HepG2 (cell line): ENCODE results near the gene PGC. TPM values are rescaled to one million over a fixed set of nuclear protein-coding genes. Genes with fewer than 3 reads are reported as not detected.

ENCODE experiments used
- ATAC-seq: fragments of 200-7000 bp; cut with Tn5 transposase; 3 replicates; pipeline ENCODE4 v1.9.1; 2020; ENCODE audit warnings: mild to moderate bottlenecking, moderate library complexity
- BruUV-seq: library from RNA; stranded (reverse); fragments of 400-500 nt; replicated peaks from 2 replicates; lab custom pipeline; 2021; lab: Mats Ljungman, UMichigan
- CTCF ChIA-PET: fragments of 300-600 bp; formaldehyde crosslinking; extraction: SDS; loops from one replicate; lab custom pipeline; 2021; ENCODE audit warnings: low total read pairs, inconsistent platforms, low intra/inter-chr PET ratio; lab: Yijun Ruan, JAX
- POLR2A ChIA-PET: fragments of 350-600 bp; sonication (Branson Sonifier 250); formaldehyde crosslinking; loops from one replicate; lab custom pipeline; 2020; ENCODE audit warnings: antibody characterized with exemption, inconsistent platforms; lab: Yijun Ruan, JAX
- DNase-seq: peaks from one replicate; pipeline ENCODE4 v3.0.0-alpha.2; 2015; ENCODE audit warnings: low spot score
- FAIRE-seq: peaks from 3 replicates; lab custom pipeline; 2011; peaks lifted over from hg19 to GRCh38; lab: Jason Lieb, UNC
- H2AFZ ChIP-seq: one replicate; pipeline ENCODE4 v1.6.1; 2011; ENCODE audit warnings: low read length, inconsistent platforms
- H3K27ac ChIP-seq: fragments of 300-600 bp; 3 replicates; pipeline ENCODE4 v1.8.0; 2011; ENCODE audit warnings: mixed run types, mild to moderate bottlenecking, mixed read lengths, low read length, inconsistent platforms; ENCODE audit not compliant: insufficient read depth; ENCODE audit errors: extremely low read length
- H3K27me3 ChIP-seq, 2 experiments: fragments of 200-600 bp in 1 of 2; 2 replicates in 1 of 2; 3 replicates in 1 of 2; pipeline versions ENCODE4 v1.6.0 to v1.8.0; 2011; ENCODE audit warnings: low read length in 2 of 2, mild to moderate bottlenecking in 2 of 2, moderate library complexity in 2 of 2, inconsistent platforms in 1 of 2; ENCODE audit not compliant: insufficient read depth in 2 of 2, control insufficient read depth in 1 of 2
- H3K36me3 ChIP-seq, 2 experiments: fragments of 200-600 bp in 1 of 2; replicated peaks in 1 of 2; 2 replicates in 1 of 2; 3 replicates in 1 of 2; pipeline versions ENCODE4 v1.5.1 to v1.8.0; 2011; ENCODE audit warnings: low read length in 2 of 2, inconsistent platforms in 1 of 2; ENCODE audit not compliant: insufficient read depth in 2 of 2, control insufficient read depth in 1 of 2
- H3K4me1 ChIP-seq: 2 replicates; pipeline ENCODE4 v1.5.1; 2012; ENCODE audit warnings: low read length, inconsistent platforms; ENCODE audit not compliant: insufficient read depth
- H3K4me2 ChIP-seq: 2 replicates; pipeline ENCODE4 v1.6.0; 2011; ENCODE audit warnings: low read depth, low read length, inconsistent platforms
- H3K4me3 ChIP-seq, 3 experiments: fragments of 200-600 bp in 1 of 3; sonication (generic), shearing (Covaris generic) in 1 of 3; replicated peaks in 1 of 3; 2 replicates each; pipeline ENCODE4 v1.5.1; 2011 to 2016; ENCODE audit warnings: low read length in 3 of 3, inconsistent platforms in 2 of 3, low read depth in 2 of 3, mild to moderate bottlenecking in 2 of 3, control low read depth in 1 of 3, mixed read lengths in 1 of 3; ENCODE audit not compliant: insufficient read depth in 1 of 3
- H3K79me2 ChIP-seq: one replicate; pipeline ENCODE4 v1.6.1; 2011; ENCODE audit warnings: low read length, inconsistent platforms; ENCODE audit not compliant: insufficient read depth
- H3K9ac ChIP-seq: 2 replicates; pipeline ENCODE4 v1.6.0; 2011; ENCODE audit warnings: mild to moderate bottlenecking, low read depth, low read length, inconsistent platforms; ENCODE audit not compliant: insufficient read depth
- H3K9me3 ChIP-seq: 2 replicates; pipeline ENCODE4 v1.5.1; 2012; ENCODE audit warnings: mild to moderate bottlenecking, low read length
- H4K20me1 ChIP-seq: 2 replicates; pipeline ENCODE4 v1.6.0; 2011; ENCODE audit warnings: inconsistent platforms, mild to moderate bottlenecking, low read length, moderate library complexity; ENCODE audit not compliant: insufficient read depth
- ARNT2 ChIP-seq: sonication (generic); formaldehyde crosslinking; IDR thresholded peaks from 2 replicates; pipeline ENCODE4 v1.8.0; 2022; ENCODE audit warnings: mild to moderate bottlenecking, low read depth, missing genetic modification reagents, moderate library complexity
- KMT2B ChIP-seq: IDR thresholded peaks from 2 replicates; pipeline ENCODE4 v1.6.1; 2016; ENCODE audit warnings: missing genetic modification reagents, missing compliant biosample characterization
- NBN ChIP-seq: fragments of 450-650 bp; conservative IDR thresholded peaks from 2 replicates; pipeline ENCODE4 v1.6.1; 2017
- POLR2AphosphoS5 ChIP-seq: IDR thresholded peaks from 2 replicates; pipeline ENCODE4 v1.6.1; 2012; ENCODE audit warnings: low read depth, low read length
- STAG1 ChIP-seq: sonication (generic); formaldehyde crosslinking; IDR thresholded peaks from 2 replicates; pipeline ENCODE4 v1.4.0; 2020; ENCODE audit warnings: missing genetic modification reagents
- ZNF263 ChIP-seq: sonication (generic); formaldehyde crosslinking; IDR thresholded peaks from 2 replicates; pipeline ENCODE4 v1.4.0; 2020; ENCODE audit warnings: missing genetic modification reagents
- WGBS: methylation state at CpG from one replicate; pipeline ENCODE4 v1.1.6; 2017; ENCODE audit warnings: low lambda C conversion rate; 5-methylcytosine and 5-hydroxymethylcytosine counted together
- in situ Hi-C: cut with HindIII; loops from 2 replicates; pipeline ENCODE4 v1.10.0; 2017; ENCODE audit warnings: low pct_unique_long_range_greater_than_20kb; ENCODE audit not compliant: extremely low pct_ligation_motif_present
- intact Hi-C: fragments of 100-400 bp; cut with micrococcal nuclease; formaldehyde crosslinking; loops from one replicate; pipeline ENCODE4 v1.10.0; 2022; ENCODE audit not compliant: unreplicated experiment
- polyA plus RNA-seq, 8 experiments: library from polyadenylated mRNA; depleted of rRNA in 3 of 8; stranded (reverse) in 7 of 8; unstranded in 1 of 8; fragments of >200 nt; fragmentation: Illumina TruSeq in 4 of 8; extraction: Trizol in 4 of 8; gene quantifications; 2 replicates each; pipeline versions ENCODE4 v1.2.1 to v1.2.3, GENCODE V29; 2011 to 2016; ENCODE audit warnings: low read depth in 4 of 8, missing spikeins in 1 of 8, mixed read lengths in 1 of 8; ENCODE audit not compliant: insufficient read depth in 1 of 8
- total RNA-seq, 5 experiments: library from RNA; depleted of rRNA; stranded (reverse); fragments of >200 nt; fragmentation: Illumina TruSeq; extraction: Trizol; gene quantifications; 2 replicates each; pipeline ENCODE4 v1.2.3, GENCODE V29; 2016; ENCODE audit warnings: low read depth in 1 of 5
- TF ChIP-seq, protein P1 (sequence below): sonication (generic); formaldehyde crosslinking; IDR thresholded peaks from 2 replicates; pipeline ENCODE4 v1.4.0; 2020; ENCODE audit warnings: missing genetic modification reagents, borderline replicate concordance
- TF ChIP-seq, protein P2 (sequence below): sonication (generic); formaldehyde crosslinking; IDR thresholded peaks from 2 replicates; pipeline ENCODE4 v1.4.0; 2020; ENCODE audit warnings: mild to moderate bottlenecking, low read depth, missing genetic modification reagents

The PGC gene
- total and polyA plus RNA-seq, 2 of the 13 experiments (the other 11 are each of a cell fraction or from before 2014, with no cell fraction given): 426 to 502 TPM

DNA sequence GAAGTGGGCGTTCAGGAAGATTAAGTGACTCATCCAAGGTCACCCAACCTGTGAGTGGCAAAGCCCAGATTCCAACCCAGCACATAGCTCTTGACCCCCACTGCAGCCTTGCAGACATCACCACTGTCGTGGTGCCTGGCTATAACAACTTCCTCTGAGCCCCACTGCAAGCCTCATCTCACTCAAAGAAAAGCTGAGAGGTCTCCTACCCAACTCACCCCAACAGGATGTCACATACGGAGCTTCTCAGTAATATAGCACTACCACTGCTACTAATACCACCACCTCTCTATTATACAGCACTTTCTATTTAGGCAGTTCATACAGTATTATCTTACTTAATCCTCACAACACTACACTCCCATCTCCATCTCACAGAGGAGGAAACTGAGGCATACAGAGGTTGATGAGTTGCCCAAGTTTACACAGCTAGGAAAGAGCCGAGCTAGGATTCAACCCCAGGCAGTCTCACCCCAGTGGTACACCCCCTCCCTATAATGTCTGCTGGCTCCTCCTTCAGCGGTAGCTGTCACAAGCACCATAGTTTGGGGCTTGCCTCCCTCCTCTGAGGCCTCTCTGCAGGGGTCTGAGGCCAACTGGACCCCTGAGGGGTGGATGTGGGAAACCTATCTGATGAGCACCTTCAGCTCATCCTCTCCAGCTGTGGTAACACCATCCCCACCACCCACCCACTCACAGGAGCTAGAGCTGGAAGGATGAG lies 31.2 kb downstream of the PGC start (continued):
- TF ChIP-seq, protein P1, sequence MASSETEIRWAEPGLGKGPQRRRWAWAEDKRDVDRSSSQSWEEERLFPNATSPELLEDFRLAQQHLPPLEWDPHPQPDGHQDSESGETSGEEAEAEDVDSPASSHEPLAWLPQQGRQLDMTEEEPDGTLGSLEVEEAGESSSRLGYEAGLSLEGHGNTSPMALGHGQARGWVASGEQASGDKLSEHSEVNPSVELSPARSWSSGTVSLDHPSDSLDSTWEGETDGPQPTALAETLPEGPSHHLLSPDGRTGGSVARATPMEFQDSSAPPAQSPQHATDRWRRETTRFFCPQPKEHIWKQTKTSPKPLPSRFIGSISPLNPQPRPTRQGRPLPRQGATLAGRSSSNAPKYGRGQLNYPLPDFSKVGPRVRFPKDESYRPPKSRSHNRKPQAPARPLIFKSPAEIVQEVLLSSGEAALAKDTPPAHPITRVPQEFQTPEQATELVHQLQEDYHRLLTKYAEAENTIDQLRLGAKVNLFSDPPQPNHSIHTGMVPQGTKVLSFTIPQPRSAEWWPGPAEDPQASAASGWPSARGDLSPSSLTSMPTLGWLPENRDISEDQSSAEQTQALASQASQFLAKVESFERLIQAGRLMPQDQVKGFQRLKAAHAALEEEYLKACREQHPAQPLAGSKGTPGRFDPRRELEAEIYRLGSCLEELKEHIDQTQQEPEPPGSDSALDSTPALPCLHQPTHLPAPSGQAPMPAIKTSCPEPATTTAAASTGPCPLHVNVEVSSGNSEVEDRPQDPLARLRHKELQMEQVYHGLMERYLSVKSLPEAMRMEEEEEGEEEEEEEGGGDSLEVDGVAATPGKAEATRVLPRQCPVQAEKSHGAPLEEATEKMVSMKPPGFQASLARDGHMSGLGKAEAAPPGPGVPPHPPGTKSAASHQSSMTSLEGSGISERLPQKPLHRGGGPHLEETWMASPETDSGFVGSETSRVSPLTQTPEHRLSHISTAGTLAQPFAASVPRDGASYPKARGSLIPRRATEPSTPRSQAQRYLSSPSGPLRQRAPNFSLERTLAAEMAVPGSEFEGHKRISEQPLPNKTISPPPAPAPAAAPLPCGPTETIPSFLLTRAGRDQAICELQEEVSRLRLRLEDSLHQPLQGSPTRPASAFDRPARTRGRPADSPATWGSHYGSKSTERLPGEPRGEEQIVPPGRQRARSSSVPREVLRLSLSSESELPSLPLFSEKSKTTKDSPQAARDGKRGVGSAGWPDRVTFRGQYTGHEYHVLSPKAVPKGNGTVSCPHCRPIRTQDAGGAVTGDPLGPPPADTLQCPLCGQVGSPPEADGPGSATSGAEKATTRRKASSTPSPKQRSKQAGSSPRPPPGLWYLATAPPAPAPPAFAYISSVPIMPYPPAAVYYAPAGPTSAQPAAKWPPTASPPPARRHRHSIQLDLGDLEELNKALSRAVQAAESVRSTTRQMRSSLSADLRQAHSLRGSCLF (CRISPR knock-in tag): no peak
- TF ChIP-seq ARNT2 (CRISPR knock-in tag): no peak
- TF ChIP-seq, protein P2, sequence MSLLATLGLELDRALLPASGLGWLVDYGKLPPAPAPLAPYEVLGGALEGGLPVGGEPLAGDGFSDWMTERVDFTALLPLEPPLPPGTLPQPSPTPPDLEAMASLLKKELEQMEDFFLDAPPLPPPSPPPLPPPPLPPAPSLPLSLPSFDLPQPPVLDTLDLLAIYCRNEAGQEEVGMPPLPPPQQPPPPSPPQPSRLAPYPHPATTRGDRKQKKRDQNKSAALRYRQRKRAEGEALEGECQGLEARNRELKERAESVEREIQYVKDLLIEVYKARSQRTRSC (CRISPR knock-in tag): no peak
- no peak for TF ChIP-seq NBN

DNA sequence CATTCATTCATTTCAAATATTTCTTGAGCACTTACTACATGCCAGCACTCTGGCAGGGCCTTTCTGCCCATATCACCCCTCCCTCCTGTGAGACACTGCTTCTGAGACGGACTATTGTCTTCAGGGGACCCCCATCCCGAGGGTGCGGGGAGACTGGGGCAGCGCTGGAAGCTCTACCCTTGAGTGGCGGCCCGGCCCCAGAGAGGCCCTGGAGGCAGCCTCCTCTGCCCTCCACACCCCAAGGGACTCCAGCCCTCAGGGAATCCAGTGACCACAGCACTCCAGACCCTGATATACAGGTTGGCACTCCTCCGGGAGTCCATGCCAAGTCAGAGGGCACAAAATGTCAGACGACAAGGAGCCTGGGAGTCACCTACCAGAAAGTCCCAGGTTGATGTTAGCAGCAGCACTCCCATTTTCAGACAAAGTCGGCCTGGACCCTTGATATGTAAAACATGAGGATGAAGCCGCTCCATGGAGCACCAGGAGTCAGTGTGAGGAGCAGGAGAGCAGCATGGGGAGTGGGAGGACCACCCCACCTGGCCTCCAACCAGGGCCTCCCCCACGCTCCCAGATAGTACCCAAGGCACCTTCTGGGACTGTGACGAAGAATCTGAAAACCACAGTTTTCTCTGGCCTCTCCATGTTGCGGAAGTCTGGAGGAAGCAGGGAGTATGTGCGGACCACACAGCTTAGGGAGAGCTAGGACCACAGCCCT lies 32.5 kb downstream of the PGC start:
- no peak overlapping the region for H3K4me2 ChIP-seq
- POLR2A ChIA-PET: interaction anchor here (1.1 to 2.7 kb wide), 3 partner anchors 18 to 20 kb away, joined by 3 to 7 read pairs (median 7); no protein-coding TSS in a partner anchor
- H4K20me1 ChIP-seq: no peaks in the 10 kb centered on the region; the same call in 1 of the 2 replicates
- in situ Hi-C loops (loop anchor here (10.0 kb wide), 1 partner anchor 330 kb away; no protein-coding TSS in a partner anchor), intact Hi-C loops (no loop called here)
- H3K27me3 ChIP-seq: no peaks in the 10 kb centered on the region
- H3K9ac ChIP-seq: no peak overlapping the region
- WGBS: 89% methylated on average over 12 of the region's 14 CpGs
- CTCF ChIA-PET: no interaction called here
- H2AFZ ChIP-seq: no peak overlapping the region
- no peak overlapping the region for H3K4me3 ChIP-seq
- H3K79me2 ChIP-seq: no peaks in the 10 kb centered on the region
- H3K36me3 ChIP-seq: no peaks in the 10 kb centered on the region; a peak in 1 of 5 replicates
- no peak overlapping the region for H3K27ac ChIP-seq
- no TSS peak for BruUV-seq
- TF ChIP-seq STAG1 (CRISPR knock-in tag) (no peak), ZNF263 (CRISPR knock-in tag) (0 out of 2 replicates have a peak, but pooled peaks have one; percentile 50), KMT2B (no peak), POLR2AphosphoS5 (no peak)
- TF ChIP-seq, all 625 proteins: peak for 1
- ATAC-seq: no peak
- no peak for FAIRE-seq
- H3K4me1 ChIP-seq: peaks cover 11% of the 10 kb centered on the region
- no peaks in the 10 kb centered on the region for H3K9me3 ChIP-seq
- no peak for DNase-seq
